Liver (tissue), 2 donors: ENCODE data around the gene GPC2.

Source experiments
- CTCF ChIP-seq: fragments of 150-350 bp; IDR thresholded peaks from 2 replicates; pipeline ENCODE4 v1.5.1; 2017; ENCODE audit warnings: improper control_type of control experiment, low read depth, low read length; ENCODE audit not compliant: missing input control
- MAX ChIP-seq: IDR thresholded peaks from 2 replicates; pipeline ENCODE4 v1.6.1; 2016; ENCODE audit warnings: antibody characterized with exemption
- REST ChIP-seq: IDR thresholded peaks from 2 replicates; pipeline ENCODE4 v1.6.1; 2016; ENCODE audit warnings: antibody characterized with exemption, mild to moderate bottlenecking
- donor health status: healthy.

- TF ChIP-seq CTCF = no peak
- TF ChIP-seq MAX = no peak
- no peak for TF ChIP-seq REST
These were observed 10.8 kb downstream of the GPC2 start for GRCh38 chr7:100166317-100166940.
